Limb (tissue), 2 donors: ENCODE data around the gene TRIM3.

Source experiments
- DNase-seq, 2 donors: peaks; one replicate each; pipeline ENCODE4 v3.0.0-alpha.2; 2016; ENCODE audit errors: extremely low spot score in 2 of 2

TRIM3 gene

GRCh38 chr11:6438979-6439571 is 34.7 kb downstream of the TRIM3 start:
- DNase-seq: peak; percentile 38 to 42

DNA sequence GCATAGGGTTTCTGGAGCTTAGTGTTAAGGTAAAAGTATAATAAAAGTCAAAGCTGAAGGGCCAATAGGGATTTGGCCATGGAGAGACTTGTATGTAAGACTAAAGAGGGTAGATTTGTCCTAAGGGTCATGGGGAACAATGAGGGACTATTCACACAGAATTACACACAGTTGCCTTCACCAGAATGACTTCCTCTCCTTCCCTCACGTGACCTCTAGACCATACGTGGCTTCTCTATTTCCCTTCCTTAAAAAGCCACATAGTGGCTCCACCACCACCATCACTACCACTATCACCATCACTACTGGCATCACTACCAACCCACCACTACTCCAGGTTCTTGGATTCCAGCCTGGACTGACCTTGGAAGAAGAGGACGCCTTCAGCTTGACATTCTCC is 35.7 kb downstream of the TRIM3 start:
- DNase-seq: no peak

DNA sequence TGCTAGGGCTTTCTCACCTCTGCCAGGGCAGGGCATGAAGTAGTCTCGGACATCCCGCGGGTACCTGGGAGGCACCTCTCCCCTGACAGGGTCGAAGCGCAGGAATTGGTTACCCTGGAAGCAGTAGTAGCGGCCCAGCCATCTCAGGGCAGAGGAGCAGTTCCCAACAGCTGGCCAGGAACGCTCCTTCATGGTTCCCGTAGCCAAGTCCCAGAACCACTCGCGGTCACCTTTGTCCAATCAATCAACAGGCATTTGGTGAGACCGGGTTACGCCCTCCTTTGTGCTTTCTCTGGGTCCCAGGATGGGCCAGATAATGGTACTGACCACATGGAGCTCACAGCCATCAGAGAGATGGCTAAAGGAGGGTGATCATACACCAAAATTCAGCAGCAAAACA is 36.3 kb downstream of the TRIM3 start:
- DNase-seq: no peak

- DNase-seq: no peak
Measured at GRCh38 chr11:6433998-6434660, 39.6 kb downstream of the TRIM3 start.

- no peak for DNase-seq
Measured at GRCh38 chr11:6431861-6432260, 41.9 kb downstream of the TRIM3 start.

- no peak for DNase-seq
Measured at GRCh38 chr11:6427516-6427915, 46.2 kb downstream of the TRIM3 start.

- no peak for DNase-seq
Measured at GRCh38 chr11:6420677-6421076, 53.1 kb downstream of the TRIM3 start.

- DNase-seq: peak; percentile 64 to 92
Measured at GRCh38 chr11:6419009-6419631, 54.6 kb downstream of the TRIM3 start, which contains the start of gene APBB1. TSS of gene APBB1 (minus strand) at chr11:6419094. CDS start at chr11:6411347, 7,747 bp downstream.

DNA sequence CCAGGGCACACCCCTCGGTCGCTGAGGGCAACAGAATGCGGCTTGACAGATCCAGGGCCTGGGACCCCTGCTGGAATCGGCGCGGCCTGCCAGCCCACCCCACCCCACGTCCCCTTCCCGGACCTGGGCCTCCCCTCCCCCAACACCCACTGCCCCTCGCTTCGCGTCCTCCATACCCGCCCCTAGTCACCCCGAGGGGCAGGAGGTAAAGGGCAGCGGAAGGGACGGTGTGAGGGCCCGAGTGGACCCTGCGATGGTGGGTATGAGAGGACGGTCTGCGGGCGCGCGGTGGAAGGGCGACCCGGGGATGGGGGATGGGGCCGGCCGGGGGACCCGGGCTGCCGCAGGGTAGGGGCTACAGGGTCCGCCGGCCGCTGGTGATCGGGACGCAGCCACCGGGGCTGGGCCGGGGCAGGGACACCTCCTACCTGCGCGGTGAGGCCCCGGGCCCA is 55.2 kb downstream of the TRIM3 start:
- DNase-seq: no peak

DNA sequence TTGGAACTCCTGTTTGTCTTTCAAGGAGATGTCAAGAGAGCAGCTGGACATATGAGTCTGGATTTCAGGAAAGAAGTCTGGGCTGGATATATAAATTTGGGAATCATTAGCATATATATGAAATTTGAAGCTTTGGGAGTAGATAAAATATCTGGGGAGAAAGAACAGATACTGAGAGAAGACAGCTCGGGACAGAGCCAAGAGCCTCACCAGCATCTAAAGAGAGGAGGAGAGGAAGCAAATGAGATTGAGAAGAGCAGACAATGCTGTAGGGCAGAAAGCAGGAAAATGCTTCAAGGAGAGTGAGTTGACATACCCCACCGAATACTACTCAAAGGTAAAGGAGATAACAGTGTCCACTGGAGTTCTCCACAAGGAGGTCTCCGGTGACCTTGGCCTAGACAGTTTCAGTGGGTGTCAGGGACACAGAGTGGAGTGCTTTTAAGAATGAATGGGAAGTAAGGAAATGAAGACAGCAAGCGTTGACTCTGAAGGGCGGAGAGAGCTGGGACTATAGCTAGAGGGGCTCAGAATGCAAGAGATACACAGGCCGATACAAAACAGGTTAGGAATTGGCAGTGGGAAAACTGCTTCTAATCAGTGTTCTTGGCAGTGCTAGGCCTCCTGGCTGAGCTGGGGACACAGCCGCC is 55.7 kb downstream of the TRIM3 start:
- no peak for DNase-seq

- no peak for DNase-seq
Measured at GRCh38 chr11:6415797-6416196, 57.9 kb downstream of the TRIM3 start.

DNA sequence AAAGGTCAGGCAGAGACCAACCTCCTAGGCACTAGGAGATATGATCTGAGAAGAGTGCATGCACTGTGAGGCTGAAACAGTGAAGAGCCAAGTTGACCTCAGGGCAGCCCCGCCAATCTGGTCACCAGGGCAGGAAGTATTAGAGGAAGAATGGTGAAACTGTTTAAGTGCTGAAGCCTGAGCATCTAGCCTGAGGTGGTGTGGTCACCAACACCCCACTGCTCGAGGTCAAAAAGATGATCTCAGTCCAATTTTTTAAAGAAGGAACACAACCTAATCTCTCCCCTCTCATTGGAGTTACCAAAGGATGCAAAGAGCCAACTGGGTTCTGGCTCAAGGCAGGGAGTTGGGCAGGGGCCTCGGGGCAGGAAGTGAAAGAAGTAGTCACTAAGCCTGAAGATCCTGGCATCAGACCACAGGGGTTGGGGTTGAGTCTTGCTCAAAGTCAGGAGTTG is 58.8 kb downstream of the TRIM3 start:
- DNase-seq: no peak

DNA sequence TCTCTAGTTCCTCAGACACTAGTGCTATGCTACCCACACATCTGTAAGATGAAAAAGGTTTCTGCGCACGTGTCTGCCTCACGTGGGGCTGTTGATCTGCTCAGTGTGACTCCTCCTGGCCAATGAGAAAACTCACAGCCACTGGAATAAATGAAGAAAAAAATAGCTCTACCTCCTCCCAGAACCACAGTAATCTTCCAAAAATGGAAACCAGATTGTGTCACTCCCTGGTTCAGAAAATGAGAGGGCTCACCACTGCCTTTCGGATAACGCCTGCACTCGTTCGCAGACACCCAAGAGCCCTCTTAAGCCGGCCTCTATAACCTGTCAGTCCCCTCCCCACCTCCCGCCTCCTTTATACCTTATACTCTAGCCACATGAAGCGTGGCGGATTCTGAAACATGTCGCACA is 59.9 kb downstream of the TRIM3 start:
- no peak for DNase-seq

- no peak for DNase-seq
Measured at GRCh38 chr11:6411594-6412031, 62.1 kb downstream of the TRIM3 start.

- DNase-seq: no peak
Measured at GRCh38 chr11:6410695-6411430, 62.9 kb downstream of the TRIM3 start.

DNA sequence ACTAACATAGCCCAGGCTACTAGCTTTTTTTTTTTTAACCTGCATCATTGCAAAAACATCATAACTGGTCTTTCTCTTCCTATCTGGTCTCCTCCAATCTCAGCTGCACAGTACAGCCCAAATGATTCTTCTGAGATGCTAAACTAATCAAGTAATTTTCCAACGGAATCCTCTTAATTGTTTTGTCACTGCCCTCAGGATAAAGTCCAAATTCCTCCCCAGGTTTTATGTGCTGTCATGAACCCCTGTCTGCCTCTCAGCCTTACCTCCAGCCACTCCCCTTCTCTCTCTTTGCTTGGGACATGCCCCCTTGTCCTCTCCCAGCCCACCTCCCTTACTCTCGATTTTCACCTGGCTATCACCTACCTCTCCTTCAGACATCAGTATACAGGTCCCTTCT is 67.4 kb downstream of the TRIM3 start:
- DNase-seq: no peak

DNA sequence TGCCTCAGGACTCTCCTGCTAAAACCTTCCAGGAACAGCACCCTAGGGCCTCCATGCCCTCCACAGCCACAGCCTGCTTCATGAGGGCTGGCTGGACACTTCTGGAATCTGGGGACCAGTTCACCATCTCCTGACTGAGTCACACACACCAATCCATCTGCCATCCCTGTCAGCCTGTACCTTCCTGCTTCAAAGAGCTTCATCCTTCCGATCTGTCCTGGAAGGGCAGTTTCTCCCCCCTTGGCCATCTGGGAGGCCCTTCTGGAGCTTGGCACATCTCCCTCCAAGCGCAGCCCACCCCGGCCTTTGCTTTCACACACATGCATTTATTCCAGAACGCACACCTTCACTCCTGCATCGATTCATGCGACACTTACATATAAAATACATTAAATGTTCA is 67.9 kb downstream of the TRIM3 start:
- DNase-seq: no peak

DNA sequence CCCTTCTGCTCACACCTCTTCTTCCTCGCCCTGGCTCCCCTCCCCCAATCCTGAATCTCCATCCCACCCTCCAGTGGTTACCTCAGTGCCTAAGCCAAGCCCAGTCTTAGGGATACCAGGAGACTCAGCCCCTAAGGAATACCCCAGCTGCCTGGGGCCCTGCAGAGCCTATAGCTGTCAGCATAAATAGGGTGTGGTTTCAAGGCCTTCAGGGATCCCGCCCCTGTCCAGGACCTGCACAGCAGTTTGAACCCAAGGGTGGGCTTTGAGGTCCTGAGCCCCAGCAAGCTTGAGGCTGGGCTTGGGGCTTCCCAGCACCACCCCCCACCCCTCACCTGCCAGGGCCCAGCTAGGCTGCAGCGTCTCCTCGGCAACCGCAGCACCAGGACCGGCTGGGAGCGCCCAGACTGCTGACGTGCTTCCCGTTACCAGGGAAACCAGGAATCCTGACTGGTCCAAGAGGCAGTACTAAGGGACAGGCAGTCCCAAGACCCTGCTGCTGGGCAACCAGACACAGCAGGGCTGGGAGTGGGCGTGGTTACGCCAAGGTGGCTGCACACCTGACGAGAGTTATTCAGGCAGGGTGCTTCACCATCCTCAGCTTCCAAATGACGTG is 68.6 kb downstream of the TRIM3 start:
- peak in 1 of 2 donors; percentile 77 for DNase-seq

GRCh38 chr11:6404342-6405051 is 69.2 kb downstream of the TRIM3 start:
- peak in 1 of 2 donors; percentile 51 for DNase-seq

DNA sequence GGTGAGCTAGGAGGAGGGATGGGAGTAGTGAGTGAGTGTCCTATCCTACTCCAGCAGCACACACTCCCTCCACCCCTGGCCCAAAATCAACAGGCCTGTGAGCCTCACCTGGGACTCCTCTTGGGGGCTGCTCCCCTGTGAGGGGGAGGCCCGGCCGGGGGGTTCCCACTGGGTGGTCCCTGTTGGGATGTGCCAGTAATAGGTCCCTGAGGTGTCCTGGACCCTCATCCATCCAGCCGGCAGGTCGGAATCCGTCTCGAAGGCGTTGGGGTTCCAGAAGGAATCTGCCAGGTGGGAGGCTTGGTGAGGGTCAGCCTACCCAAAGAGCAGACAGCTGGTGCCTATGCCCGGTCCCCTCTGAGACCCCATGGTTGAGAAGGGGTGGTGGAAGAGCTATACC is 70.2 kb downstream of the TRIM3 start:
- DNase-seq: no peak
